T follicular helper cell (primary cell): Measurements from ENCODE around the gene NTF4.
A peak's percentile ranks its signal among the peaks of the same experiment; 100 is the strongest.

Source experiments
- DNase-seq: peaks from one replicate; pipeline ENCODE4 v3.0.0-alpha.2; 2020; ENCODE audit warnings: low read depth
- total RNA-seq, 2 experiments: gene quantifications; one replicate each; lab custom pipeline; 2026; lab: John Stamatoyannopoulos, UW

NTF4 gene, protein sequence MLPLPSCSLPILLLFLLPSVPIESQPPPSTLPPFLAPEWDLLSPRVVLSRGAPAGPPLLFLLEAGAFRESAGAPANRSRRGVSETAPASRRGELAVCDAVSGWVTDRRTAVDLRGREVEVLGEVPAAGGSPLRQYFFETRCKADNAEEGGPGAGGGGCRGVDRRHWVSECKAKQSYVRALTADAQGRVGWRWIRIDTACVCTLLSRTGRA
- total RNA-seq = 0 reads per million in 2 experiments

DNA sequence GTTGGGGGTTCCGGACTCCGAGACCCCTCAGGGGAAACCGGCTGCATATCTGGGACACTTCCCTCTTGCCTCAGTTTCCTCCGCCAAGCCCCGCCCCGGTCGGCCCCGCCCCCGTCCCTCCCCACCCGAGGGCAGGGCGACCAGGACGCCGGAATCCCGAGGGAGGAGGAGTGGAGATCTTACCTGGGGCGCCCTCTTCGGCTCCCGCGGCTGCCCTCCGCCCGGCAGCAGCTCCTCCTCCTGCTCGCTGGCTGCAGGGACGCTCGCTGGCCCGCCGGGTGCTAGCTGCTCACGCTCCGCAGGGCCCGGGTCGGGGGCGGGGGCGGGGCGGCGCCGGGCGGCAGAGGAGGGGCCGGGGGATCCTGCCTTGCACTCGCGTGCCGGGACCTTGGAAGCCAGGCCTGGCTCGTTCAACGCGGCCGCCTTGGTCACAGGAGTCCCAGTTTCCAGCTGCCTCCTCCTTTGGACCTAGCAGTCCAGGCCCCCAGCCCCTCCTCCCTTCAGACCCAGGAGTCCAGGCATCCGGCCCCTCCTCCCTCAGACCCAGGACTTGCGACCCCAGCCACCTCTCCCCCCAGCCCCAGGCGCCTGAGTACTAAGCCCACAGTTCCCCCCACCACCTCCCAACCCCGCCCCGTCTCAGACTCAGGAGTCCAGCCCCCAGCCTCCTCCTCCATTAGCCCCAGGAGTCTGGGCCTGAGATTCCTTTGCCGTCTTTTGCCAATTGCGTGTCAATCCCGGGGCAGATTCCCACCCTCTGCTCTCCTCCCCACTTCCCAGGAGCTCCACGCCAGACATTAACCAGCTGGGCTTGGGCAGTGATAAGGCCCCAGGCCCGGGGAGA lies at the start of gene NTF4:
NTF4 (minus strand) TSS at position 51 of the 844 bp plus-strand sequence. CDS start 2,821 bp downstream, outside the sequence.
- DNase-seq = no peak

DNA sequence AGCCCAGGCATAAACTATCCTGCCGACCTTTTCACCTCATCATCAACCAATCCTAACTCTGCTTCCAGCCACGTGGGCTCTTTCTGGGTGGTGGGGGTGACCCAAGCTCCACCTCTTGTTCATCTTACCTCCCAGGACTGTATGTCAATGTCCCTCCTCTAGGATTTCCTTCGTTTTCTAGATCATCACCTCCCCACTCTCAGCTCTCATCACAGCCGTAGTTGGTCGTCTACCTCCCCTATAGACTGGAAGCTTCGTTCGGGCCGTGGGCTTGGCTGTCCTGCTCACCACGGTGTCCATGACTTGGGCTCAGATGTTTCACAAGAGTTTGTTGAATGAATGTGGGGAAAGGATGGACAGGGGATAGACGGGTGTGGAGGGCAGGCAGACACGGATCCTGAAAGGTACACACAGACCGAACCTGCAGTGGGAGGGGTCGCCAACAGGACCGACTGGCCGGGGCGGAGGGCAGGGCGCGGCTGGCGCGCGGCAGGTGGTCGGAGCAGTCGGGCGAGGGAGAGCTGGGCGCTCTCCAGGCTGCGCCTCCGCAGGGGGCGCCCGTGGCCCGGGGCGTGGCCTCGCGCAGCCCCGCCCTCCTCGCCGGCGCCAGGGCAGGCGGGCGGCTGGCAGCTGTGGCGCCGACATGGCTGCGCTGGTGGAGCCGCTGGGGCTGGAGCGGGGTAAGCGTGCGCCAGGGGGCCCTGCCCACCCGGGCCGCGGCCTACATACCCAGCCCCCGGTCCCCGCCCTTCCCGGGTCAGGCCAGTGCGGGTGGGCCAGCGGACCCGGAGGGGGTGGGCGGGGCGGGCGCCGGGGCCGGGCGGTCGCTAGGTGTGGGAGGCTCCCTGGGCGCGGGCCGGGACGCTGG lies 49.4 kb upstream of the NTF4 start, which contains the start of gene LIN7B:
LIN7B (plus strand) TSS at position 609 of the 868 bp plus-strand sequence; CDS start at position 644, 35 bp downstream.
- peak; percentile 68 for DNase-seq

DNA sequence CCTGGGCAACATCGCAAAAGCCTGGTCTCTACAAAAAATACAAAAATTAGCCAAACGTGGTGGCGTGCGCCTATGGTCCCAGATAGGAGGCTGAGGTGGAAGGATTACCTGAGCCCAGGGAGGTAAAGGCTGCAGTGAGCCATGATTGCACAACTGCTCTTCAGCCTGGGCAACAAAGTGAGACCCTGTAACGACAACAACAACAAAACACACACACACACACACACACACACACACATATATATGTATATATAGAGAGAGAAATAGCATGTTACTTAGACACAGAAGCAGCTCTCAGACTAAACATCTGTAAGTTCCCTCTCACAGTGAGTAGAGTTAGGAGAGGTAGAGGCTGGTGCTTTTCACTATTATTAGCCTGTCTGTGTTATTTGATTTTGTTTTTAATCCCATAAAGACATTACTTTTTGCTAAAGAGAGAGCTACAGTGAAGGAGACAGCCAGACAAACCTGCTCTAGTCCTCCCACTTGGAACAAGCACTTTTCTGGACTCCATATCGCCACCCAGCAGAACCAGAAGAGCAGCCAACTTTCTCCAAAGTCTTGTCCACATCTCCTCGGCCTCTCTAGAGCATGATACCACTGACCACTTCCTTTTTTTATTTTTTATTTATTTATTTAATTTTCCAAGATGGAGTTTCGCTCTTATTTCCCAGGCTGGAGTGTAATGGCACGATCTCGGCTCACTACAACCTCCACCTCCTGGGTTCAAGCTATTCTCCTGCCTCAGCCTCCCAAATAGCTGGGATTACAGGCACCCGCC lies 46.8 kb upstream of the NTF4 start:
- no peak for DNase-seq

DNA sequence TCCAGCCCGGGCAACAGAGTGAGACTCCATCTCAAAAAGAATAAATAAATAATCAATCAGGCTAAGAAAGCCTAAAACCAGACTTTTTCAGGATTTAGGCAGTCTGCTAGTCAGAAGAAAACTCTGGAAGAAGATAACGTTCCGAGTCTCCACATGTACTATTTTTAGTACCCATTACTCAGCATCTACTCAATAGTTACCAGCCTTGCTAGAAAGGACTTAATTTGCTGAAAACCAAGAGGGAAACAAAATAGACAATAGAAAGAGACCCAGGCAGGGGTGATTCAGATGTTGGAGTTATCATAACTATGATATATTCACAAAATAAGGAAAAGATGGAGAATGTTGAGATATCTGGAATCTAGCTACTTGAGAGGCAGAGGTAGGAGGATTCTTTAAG lies 45.9 kb upstream of the NTF4 start:
- no peak for DNase-seq

DNA sequence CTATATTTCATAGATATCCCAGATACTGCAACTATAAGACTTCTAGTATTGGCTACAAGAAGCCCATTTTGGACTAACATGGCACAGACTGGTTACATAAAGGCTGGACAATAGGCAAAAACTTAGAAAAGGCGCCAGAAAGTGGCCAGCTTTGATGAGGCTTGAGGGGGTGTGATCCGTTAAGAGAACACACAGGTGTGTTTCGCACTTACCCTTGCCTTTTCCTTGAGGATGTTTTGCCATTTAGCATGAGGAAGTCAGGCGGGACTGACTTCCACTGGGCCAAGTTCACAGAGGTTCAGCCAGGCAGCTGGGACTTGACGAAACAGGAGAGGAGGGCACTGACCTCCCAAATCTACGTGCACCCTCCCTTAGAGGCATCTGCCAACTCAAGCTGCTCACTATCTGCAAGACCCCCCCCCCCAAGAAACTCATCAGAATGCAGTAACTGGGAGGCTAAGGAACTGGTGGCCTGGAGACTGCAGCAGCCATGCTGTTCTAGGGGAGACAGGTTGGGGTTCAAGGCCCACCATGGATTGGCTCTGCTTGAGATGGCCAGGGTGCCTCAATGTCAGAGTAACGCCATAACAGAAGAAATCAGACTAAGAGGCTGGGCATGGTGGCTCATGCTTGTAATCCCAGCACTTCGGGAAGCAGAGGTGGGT lies 45.1 kb upstream of the NTF4 start:
- no peak for DNase-seq

DNA sequence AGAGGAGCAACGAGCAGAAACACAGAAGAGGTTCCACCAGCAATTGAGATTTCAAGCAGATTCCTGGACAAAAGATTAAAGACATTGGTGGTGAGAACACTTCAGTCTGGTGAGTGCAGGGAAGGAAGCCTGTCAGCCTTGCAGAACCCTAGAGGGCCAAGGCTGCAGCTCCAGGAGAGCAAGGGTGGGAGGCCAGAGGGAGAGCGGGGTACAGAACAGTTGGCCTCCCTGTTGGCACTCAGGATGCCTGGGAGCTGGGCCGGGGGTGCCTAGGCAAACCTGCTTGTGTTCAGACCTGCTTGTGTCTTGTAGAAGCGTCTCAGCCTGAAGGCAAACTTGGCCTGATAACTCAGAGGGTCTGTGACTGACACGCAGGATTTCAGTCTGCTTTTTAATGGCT lies 44.4 kb upstream of the NTF4 start:
- no peak for DNase-seq

DNA sequence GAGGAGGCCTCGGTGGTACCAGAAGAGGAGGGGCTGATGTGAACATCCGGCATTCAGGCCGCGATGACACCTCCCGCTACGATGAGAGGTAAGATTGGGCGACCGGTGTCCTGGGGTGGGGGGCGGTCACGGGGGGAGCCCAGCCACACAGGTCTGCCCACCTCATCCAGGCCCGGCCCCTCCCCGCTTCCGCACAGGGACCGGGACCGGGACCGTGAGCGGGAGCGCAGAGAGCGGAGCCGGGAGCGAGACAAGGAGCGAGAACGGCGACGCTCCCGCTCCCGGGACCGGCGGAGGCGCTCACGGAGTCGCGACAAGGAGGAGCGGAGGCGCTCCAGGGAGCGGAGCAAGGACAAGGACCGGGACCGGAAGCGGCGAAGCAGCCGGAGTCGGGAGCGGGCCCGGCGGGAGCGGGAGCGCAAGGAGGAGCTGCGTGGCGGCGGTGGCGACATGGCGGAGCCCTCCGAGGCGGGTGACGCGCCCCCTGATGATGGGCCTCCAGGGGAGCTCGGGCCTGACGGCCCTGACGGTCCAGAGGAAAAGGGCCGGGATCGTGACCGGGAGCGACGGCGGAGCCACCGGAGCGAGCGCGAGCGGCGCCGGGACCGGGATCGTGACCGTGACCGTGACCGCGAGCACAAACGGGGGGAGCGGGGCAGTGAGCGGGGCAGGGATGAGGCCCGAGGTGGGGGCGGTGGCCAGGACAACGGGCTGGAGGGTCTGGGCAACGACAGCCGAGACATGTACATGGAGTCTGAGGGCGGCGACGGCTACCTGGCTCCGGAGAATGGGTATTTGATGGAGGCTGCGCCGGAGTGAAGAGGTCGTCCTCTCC lies 43.2 kb upstream of the NTF4 start:
- DNase-seq = no peak

DNA sequence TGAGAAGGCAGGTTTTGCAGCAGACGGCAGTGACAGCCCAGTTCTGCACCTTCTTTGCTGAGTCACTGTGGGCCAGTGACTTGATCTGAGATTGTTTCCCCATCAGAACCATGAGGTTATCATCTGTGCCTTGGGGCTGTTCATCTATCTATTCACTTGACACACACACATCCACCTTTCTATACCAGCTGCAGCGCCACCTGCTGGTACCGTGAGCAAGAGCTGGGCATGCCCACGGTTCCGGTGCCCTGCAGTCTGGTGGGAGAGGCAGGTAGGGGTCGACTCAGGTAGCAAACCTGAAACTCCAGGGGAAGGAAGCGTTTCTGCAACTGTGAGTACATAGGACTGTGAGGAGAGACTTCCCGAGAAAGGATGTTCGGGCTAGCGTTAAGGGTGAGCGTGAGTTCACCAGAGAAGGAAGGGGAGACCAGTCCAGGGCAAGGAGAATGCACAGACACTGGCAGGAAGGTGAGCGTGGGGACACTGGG lies 42.1 kb upstream of the NTF4 start:
- DNase-seq = peak; percentile 47

DNA sequence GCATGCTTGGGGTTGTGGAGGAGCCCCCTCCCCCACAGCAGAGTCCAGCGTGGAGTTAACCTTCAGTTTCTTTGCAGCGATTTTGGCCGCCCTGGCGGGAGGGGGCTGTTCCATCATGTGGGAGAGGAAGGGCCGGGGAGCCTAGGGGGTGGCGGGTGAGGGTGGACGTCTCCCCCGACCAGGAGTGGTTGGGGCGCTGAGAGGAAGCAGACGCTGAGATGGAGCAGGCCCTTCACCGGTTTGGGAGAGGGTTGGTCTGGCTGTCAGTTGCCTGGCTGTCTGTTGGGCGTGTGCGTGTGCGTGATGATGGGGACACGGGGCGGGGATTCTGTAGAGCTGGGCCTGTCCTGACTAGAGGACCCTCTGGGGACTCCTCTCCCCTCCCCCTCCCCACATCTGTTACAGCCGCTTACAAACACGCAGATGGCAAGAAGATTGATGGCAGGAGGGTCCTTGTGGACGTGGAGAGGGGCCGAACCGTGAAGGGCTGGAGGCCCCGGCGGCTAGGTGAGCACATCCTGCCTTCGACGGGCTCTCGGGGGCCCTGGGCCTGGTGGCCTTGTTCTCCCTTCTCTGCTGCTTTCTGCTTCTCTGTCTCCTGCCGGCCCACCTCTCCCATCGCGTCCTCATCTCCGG lies 39.7 kb upstream of the NTF4 start:
- no peak for DNase-seq

DNA sequence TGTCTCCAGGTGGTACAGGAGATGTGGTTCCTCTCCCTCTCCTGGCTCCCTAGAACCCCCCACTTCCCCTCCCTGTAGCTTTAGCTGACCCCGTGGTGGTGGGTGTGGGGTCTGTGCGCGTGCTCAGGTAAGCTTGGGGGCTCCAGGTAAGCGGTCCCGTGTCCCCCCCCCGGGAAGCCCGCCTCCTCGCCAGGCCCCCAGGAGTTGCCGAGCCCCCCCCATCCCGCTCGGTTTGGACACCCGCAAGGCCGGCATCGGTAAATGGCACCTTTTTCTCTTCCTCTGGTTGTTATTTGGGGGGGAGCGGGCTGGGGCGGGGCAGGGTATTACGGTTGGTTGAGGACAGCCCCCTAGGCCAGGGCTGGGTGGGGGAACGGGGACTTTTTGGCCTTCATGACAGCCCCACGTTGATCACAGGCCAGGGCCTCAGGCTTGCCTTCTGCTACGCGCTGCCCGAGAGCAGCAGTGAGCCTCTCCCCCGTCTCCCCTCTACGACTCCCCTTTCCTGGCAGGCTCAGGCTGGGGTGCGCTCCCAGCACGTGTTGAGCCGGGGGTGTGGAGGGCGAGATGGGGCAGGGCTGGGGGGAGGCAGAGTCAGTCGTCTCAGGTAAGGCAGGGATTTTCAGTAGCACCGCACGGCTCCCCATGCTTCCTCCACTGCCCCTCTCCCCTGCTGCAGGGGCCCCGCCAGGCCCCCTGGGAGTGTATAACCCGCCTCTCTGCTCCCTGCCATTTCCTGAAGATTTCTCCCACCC lies 38.9 kb upstream of the NTF4 start:
- DNase-seq = no peak

DNA sequence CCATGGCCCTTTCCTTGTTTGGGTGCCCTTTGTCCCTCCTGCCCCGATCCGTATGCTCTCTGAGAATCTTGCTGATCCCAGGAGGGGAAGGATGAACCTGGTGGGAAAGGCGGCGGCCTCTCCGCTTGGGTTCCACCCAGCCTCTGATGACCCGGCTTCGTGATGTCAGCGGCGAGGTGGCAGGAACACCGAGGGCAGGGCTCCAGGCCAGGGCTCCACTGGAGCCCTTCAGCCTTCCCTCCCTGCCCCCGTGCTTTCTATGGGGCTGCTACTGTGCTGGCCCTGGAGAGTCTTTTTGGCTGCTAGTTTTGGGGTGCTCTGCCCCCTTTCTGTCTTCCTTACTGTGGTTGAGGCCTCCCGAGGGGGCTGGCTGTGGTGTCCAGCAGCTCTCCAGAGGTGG lies 37.7 kb upstream of the NTF4 start:
- DNase-seq = no peak

DNA sequence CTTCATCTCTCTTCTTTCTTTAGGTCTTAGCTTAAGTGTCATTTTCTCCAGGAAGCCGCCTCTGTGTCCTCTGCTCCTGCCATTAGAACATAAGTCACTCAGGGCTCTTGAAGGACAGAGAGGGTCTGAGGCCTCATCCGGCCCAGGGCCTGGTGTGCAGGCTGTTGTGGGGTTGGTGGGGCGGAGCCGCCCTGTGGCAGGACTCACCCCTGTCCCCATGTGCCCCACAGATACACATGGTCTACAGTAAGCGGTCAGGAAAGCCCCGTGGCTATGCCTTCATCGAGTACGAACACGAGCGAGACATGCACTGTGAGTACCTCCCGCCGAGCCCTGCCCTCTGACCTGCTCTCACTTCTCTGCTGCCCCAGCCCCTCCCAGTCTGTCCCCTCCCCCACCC lies 36.5 kb upstream of the NTF4 start:
- DNase-seq = no peak

DNA sequence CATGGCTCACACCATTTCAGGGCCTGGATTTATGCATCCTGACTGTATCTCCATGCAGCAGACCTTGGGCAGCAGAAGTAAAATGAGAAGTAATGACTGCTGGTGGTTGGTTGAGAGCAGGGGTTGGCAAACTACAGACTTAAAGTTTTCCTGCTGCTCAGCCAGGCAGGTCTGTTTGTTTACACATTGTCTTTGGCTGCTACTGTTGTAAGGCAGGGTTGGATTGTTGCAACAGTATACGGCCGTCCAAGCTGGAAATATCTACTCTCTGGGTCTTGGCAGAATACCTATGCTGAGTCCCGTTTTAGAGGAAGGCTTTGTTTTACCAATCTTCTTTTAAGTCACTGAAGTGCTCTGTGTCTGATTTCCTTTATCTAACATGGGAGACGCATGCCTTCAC lies 34.2 kb upstream of the NTF4 start:
- DNase-seq = no peak

DNA sequence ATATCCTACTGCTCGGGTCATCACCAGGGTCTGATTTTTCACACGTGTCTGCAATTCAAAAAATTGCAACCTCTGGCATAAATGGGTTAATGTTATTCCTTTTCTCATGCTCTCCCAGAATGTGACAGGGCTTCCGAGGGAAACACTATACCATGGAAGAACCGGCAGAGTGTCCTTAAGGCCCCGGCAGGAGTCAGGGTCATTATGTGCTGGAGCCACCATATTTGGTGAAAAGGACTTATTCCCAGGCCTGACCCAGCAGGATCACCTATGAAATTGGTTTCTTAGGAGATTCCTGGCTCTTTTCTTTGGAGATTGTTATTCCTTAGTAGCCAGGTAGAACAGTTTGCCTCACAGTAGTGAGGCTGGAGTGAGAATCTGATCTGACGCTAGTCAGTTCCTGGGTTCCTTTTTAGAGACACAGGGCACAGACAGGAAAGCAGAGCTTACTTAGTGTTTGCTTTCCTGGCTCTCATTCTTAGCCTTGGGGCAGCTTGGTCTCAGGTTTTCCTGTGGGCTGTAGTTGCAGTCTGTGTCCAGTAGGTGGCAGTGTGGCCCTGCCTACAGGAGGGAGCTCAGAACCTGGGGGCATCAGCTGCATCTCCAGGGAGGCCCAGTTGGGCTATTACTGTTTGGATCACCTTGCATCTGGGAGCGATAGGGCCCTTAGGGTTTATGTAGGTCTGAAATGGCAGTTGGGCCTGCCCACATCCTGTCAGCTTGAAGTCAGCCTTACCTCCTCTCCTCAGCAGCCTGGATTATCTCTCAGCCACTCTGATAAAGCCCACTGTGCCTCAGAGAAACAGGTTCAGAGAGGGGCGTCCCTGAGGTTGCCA lies 33.1 kb upstream of the NTF4 start:
- peak; percentile 65 for DNase-seq

DNA sequence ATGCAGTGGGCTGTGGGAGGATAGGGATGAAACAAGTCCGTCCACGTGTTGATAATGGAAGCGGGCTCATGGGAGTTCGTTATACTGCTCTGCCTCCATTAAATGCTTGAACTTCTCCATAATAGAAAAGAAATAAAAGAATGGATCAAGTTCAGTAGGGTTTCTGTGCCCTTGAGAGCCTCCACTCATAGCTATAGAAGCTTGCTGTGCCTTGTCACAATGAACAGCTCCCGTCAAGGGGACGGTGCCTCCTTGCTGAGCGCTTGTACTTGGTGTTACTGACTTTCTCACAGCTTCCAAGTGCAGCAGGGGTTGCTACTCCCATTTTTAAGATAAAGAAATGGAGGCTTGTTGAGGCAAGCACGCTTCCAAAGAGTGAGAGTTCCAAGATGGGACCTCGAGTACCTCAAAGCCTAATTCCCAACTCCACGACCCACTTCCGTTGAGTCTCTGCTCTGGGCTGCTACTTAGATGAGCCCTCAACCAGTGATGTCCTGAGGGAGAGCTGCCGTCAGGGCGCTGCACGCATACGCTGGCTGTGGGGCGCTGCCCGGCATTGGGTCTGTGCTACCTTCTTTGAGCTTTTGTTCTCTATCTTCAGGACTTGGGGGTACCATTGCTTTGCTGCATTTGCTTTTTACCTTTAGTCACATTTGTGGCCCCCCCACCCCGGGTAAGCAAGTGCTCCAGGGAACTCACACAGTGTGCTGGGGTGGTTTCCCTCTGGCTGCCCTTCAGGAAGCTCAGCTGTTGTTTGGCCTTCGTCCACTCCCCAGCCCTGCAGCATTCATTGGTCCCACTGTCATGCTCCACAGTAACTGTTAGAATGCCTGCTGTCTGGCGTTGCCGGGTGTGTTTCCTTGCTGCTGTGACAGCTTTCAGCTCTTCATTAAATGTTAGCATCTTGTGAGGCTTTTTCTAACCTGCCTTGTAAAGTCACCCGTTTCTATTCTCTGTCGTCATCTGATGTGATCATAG lies 30.2 kb upstream of the NTF4 start:
- DNase-seq = no peak

DNA sequence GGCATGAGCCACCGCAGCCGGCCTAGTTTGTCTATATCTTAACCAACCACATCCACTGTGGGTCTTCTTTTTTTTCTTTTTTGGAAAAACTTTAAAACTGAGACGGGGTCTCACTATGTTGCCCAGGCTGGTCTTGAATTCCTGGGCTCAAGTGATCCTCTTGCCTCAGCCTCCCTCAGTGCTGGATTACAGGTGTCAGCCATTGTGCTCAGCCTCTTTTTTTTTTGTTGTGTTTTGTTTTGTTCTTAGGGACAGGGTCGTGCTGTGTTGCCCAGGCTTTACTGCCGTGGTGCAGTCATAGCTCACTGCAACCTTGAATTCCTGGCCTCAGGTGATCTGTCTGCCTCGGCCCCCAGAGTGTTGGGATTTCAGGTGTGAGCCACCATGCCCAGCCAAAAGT lies 28.1 kb upstream of the NTF4 start:
- no peak for DNase-seq
